GM19238 (cell line): Measurements from ENCODE around the gene C9orf153.

Source experiments
- DNase-seq: peaks from one replicate; pipeline ENCODE4 v3.0.0; 2011; ENCODE audit warnings: low spot score; ENCODE audit not compliant: insufficient read length

C9orf153 gene

GRCh38 chr9:86272221-86272620, 12.8 kb upstream of the C9orf153 start:
- DNase-seq = no peak

- DNase-seq = no peak
Measured at GRCh38 chr9:86263876-86264275, 4.4 kb upstream of the C9orf153 start.

- DNase-seq = no peak
Measured at GRCh38 chr9:86262492-86262891, 3.0 kb upstream of the C9orf153 start.

- DNase-seq = no peak
Measured at GRCh38 chr9:86257391-86257790, 2.1 kb downstream of the C9orf153 start.

GRCh38 chr9:86256653-86257052, 2.8 kb downstream of the C9orf153 start:
- DNase-seq = no peak

- DNase-seq = no peak
Measured at GRCh38 chr9:86253577-86253976, 5.9 kb downstream of the C9orf153 start.

- DNase-seq = no peak
Measured at GRCh38 chr9:86252870-86253269, 6.6 kb downstream of the C9orf153 start.

GRCh38 chr9:86250123-86250522, 9.3 kb downstream of the C9orf153 start:
- no peak for DNase-seq

GRCh38 chr9:86248746-86249145, 10.7 kb downstream of the C9orf153 start:
- no peak for DNase-seq

GRCh38 chr9:86246752-86247161, 12.7 kb downstream of the C9orf153 start:
- DNase-seq = peak; percentile 49

- no peak for DNase-seq
Measured at GRCh38 chr9:86242071-86242470, 17.4 kb downstream of the C9orf153 start.

GRCh38 chr9:86241216-86241615, 18.2 kb downstream of the C9orf153 start:
- DNase-seq = no peak

- no peak for DNase-seq
Measured at GRCh38 chr9:86238861-86239770, 20.3 kb downstream of the C9orf153 start.

GRCh38 chr9:86230858-86231257, 28.6 kb downstream of the C9orf153 start:
- DNase-seq = no peak

- DNase-seq = no peak
Measured at GRCh38 chr9:86222667-86223066, 36.8 kb downstream of the C9orf153 start.

- no peak for DNase-seq
Measured at GRCh38 chr9:86219606-86220005, 39.9 kb downstream of the C9orf153 start.

- DNase-seq = no peak
Measured at GRCh38 chr9:86217076-86217755, 42.2 kb downstream of the C9orf153 start.

GRCh38 chr9:86207193-86207592, 52.3 kb downstream of the C9orf153 start:
- no peak for DNase-seq

GRCh38 chr9:86202338-86202882, 57.0 kb downstream of the C9orf153 start:
- DNase-seq = peak; percentile 39

- DNase-seq = no peak
Measured at GRCh38 chr9:86201474-86202337, 57.8 kb downstream of the C9orf153 start.

GRCh38 chr9:86200599-86201162, 58.8 kb downstream of the C9orf153 start:
- no peak for DNase-seq
